Mesothelial cell of epicardium (in vitro differentiated cells): ENCODE data around the gene EIF5B. TPM values are rescaled to one million over a fixed set of nuclear protein-coding genes. Genes with fewer than 3 reads are reported as not detected.
"Not testable (repeated sequence)": the region's sequence is repeated elsewhere in the genome, so short reads cannot be mapped to it uniquely, and the experiment has no call there.

Source experiments
- DNase-seq, 2 experiments: peaks; one replicate each; pipeline ENCODE4 v3.0.0; 2021; ENCODE audit warnings: low spot score in 2 of 2; ENCODE audit not compliant: unreplicated experiment in 2 of 2
- H3K27ac Mint-ChIP-seq: 2 replicates; pipeline ENCODE4 v1.8.0; 2021; ENCODE audit warnings: mixed read lengths
- H3K27me3 Mint-ChIP-seq: 2 replicates; pipeline ENCODE4 v1.8.0; 2021; ENCODE audit warnings: low read depth, mixed read lengths
- H3K36me3 Mint-ChIP-seq: 2 replicates; pipeline ENCODE4 v1.8.0; 2021; ENCODE audit warnings: mixed read lengths
- H3K4me1 Mint-ChIP-seq: 2 replicates; pipeline ENCODE4 v1.8.0; 2021; ENCODE audit warnings: mixed read lengths
- H3K4me3 Mint-ChIP-seq: 2 replicates; pipeline ENCODE4 v1.8.0; 2021; ENCODE audit warnings: mild to moderate bottlenecking, moderate library complexity, mixed read lengths
- H3K9me3 Mint-ChIP-seq: 2 replicates; pipeline ENCODE4 v1.8.0; 2021; ENCODE audit warnings: mixed read lengths
- CTCF ChIP-seq: fragments of 200-600 bp; sonication (generic); IDR thresholded peaks from one replicate; pipeline ENCODE4 v1.5.0; 2021; ENCODE audit warnings: antibody characterized with exemption; ENCODE audit not compliant: unreplicated experiment
- total RNA-seq: library from RNA; stranded (reverse); gene quantifications from 3 replicates; pipeline ENCODE4 v1.2.1, GENCODE V29; 2021

EIF5B gene
- total RNA-seq: 42.1 to 45.8 TPM (median 45.3 TPM) in 3 replicates

- H3K36me3 Mint-ChIP-seq: peaks cover 3% of the 10 kb centered on the region
- no peaks in the 10 kb centered on the region for H3K9me3 Mint-ChIP-seq
- H3K4me1 Mint-ChIP-seq: peaks cover 25% of the 10 kb centered on the region
- H3K4me3 Mint-ChIP-seq: no peak within 1 kb of the TSS
- no peaks in the 10 kb centered on the region for H3K27me3 Mint-ChIP-seq
- TF ChIP-seq CTCF: no peak
- H3K27ac Mint-ChIP-seq: no peak within 1 kb of the TSS
- DNase-seq: peak; percentile 82 to 93
Measured at GRCh38 chr2:99337113-99338028, at the start of gene EIF5B. Gene EIF5B (plus strand): TSS chr2:99337389. CDS start chr2:99337555, 166 bp downstream.

- TF ChIP-seq CTCF: no peak
- DNase-seq: no peak
- Mint-ChIP-seq H3K4me1 (no peaks in the 10 kb centered on the region), H3K4me3 (no peak overlapping the region), H3K27ac (no peak overlapping the region), H3K36me3 (no peaks in the 10 kb centered on the region), H3K27me3 (no peaks in the 10 kb centered on the region), H3K9me3 (peaks cover 4% of the 10 kb centered on the region)
Measured at GRCh38 chr2:99297994-99298393, 39.2 kb upstream of the EIF5B start.

- Mint-ChIP-seq H3K9me3 (peaks cover 4% of the 10 kb centered on the region), H3K27me3 (no peaks in the 10 kb centered on the region), H3K36me3 (peaks cover 2% of the 10 kb centered on the region), H3K4me3 (no peak overlapping the region), H3K27ac (no peak overlapping the region), H3K4me1 (no peaks in the 10 kb centered on the region)
- DNase-seq: no peak
- TF ChIP-seq CTCF: no peak
Measured at GRCh38 chr2:99299580-99299979, 37.6 kb upstream of the EIF5B start.

DNA sequence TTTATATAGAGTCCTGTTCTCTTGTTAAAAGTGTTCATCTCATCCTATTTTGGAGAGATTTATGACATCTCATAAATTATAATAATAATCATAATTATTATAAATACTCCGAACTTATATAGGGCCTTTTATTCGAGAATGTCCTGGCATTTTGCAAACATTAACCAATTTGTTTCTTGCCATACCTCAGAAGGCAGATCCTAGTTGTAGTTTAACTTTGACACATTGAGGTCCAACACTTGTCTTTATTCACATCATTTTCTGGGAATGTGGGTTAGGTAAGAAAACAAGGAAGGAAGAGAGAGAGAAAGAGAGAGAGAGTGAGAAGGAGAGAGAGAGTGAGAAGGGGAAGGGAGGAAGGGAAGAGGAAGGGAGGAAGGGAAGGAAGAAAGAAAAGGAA is 36.1 kb upstream of the EIF5B start, which contains the start of gene LYG1:
LYG1 (minus strand) TSS at position 101 of the 400 bp plus-strand sequence. CDS start 5,527 bp downstream, outside the sequence.
- not testable (repeated sequence) for H3K4me3 Mint-ChIP-seq, H3K27ac Mint-ChIP-seq, DNase-seq, H3K27me3 Mint-ChIP-seq, H3K36me3 Mint-ChIP-seq, H3K4me1 Mint-ChIP-seq, H3K9me3 Mint-ChIP-seq

DNA sequence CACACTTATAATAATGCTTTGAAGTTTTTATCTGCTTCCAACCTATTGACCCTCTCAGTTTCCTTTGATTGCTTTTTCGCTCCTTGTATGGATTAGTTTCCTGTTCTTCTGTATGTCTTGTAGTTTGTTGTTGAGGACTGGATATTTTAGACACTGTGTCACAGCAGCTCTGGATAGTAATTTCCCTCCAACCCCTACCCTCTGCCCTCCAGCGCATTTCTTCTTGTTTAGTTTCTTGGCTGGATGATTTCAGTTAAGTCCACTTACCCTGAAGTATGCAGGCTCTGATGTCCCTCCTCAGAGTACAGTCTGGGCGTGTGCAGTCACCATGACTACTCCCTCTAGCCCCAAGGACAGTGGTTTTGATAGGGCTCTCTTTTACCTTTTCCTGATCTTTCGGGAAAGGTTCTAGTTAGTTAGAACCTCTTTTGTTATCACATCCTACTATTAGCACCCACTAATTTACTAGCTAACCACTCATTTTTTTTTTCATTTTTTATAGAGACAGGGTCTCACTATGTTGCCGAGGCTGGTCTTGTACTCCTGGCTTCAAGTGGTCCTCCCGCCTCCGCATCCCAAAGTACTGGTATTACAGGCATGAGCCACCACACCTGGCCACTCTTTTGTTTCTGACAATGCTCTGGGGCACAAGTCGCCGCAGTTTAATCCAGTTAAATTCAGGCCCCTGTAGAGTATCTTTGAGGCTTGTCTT is 19.9 kb upstream of the EIF5B start:
- no peak for TF ChIP-seq CTCF
- Mint-ChIP-seq H3K4me1 (no peaks in the 10 kb centered on the region), H3K36me3 (peaks cover 39% of the 10 kb centered on the region), H3K9me3 (peaks cover 5% of the 10 kb centered on the region), H3K4me3 (no peak overlapping the region), H3K27me3 (no peaks in the 10 kb centered on the region), H3K27ac (no peak overlapping the region)
- DNase-seq: no peak

DNA sequence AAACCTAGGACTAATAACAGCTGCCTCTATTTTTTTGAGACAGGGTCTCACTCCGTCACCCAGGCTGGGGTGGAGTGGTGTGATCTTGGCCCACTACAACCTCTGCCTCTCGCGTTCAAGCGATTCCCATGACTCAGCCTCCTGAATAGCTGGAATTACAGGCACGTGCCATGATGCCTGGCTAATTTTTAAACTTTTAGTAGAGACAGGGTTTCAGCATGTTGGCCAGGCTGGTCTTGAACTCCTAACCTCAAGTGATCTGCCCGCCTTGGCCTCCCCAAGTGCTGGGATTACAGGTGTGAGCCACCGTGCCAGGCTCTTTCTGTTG is 19.4 kb upstream of the EIF5B start:
- DNase-seq, H3K27me3 Mint-ChIP-seq, H3K4me3 Mint-ChIP-seq, H3K9me3 Mint-ChIP-seq, H3K4me1 Mint-ChIP-seq, H3K27ac Mint-ChIP-seq: not testable (repeated sequence)
- peaks cover 40% of the 10 kb centered on the region for H3K36me3 Mint-ChIP-seq
